HG02678 (cell line): Measurements from ENCODE around the gene MDN1.
"Not testable (repeated sequence)": the region's sequence is repeated elsewhere in the genome, so short reads cannot be mapped to it uniquely, and the experiment has no call there.

Experiments
- ATAC-seq: cut with Tn5 transposase; IDR thresholded peaks from one replicate; pipeline ENCODE4 v1.9.1; 2021; ENCODE audit warnings: mild to moderate bottlenecking, moderate library complexity; ENCODE audit not compliant: unreplicated experiment

Gene MDN1

GRCh38 chr6:89775150-89775549, 44.4 kb downstream of the MDN1 start:
- no peak for ATAC-seq

GRCh38 chr6:89769572-89769971, 50.0 kb downstream of the MDN1 start:
- no peak for ATAC-seq

GRCh38 chr6:89768324-89768723, 51.3 kb downstream of the MDN1 start:
- no peak for ATAC-seq

- ATAC-seq = no peak
These were observed 56.0 kb downstream of the MDN1 start for GRCh38 chr6:89763550-89763949.

GRCh38 chr6:89758830-89759229, 60.8 kb downstream of the MDN1 start:
- ATAC-seq = no peak

- no peak for ATAC-seq
These were observed 69.3 kb downstream of the MDN1 start for GRCh38 chr6:89750338-89750737.

- no peak for ATAC-seq
These were observed 69.7 kb downstream of the MDN1 start for GRCh38 chr6:89749918-89750317.

- no peak for ATAC-seq
These were observed 73.9 kb downstream of the MDN1 start for GRCh38 chr6:89745716-89746115.

GRCh38 chr6:89745096-89745495, 74.5 kb downstream of the MDN1 start:
- no peak for ATAC-seq

GRCh38 chr6:89736893-89737292, 82.7 kb downstream of the MDN1 start:
- ATAC-seq = no peak

- no peak for ATAC-seq
These were observed 85.1 kb downstream of the MDN1 start for GRCh38 chr6:89734526-89734925.

- no peak for ATAC-seq
These were observed 87.5 kb downstream of the MDN1 start for GRCh38 chr6:89731924-89732567.

GRCh38 chr6:89731262-89731661, 88.3 kb downstream of the MDN1 start:
- not testable (repeated sequence) for ATAC-seq

- peak; percentile 86 for ATAC-seq
These were observed 89.8 kb downstream of the MDN1 start for GRCh38 chr6:89729818-89730217.

- no peak for ATAC-seq
These were observed 92.1 kb downstream of the MDN1 start for GRCh38 chr6:89727501-89727900.

- no peak for ATAC-seq
These were observed 94.6 kb downstream of the MDN1 start for GRCh38 chr6:89724981-89725380.

- no peak for ATAC-seq
These were observed 96.5 kb downstream of the MDN1 start for GRCh38 chr6:89723046-89723445.

- no peak for ATAC-seq
These were observed 103.1 kb downstream of the MDN1 start for GRCh38 chr6:89716532-89716931.

- no peak for ATAC-seq
These were observed 107.8 kb downstream of the MDN1 start for GRCh38 chr6:89711801-89712200.

- no peak for ATAC-seq
These were observed 111.3 kb downstream of the MDN1 start for GRCh38 chr6:89708316-89708715.

GRCh38 chr6:89707766-89708165, 111.8 kb downstream of the MDN1 start:
- ATAC-seq = no peak

- no peak for ATAC-seq
These were observed 113.5 kb downstream of the MDN1 start for GRCh38 chr6:89706121-89706520.

GRCh38 chr6:89703292-89703691, 116.3 kb downstream of the MDN1 start:
- no peak for ATAC-seq
